Vagina (tissue), 2 donors: ENCODE data around the gene CD151. TPM values are rescaled to one million over a fixed set of nuclear protein-coding genes. Genes with fewer than 3 reads are reported as not detected.
A peak's percentile ranks its signal among the peaks of the same experiment; 100 is the strongest.

Source experiments
- DNase-seq, 2 donors: peaks; one replicate each; pipeline ENCODE4 v3.0.0-alpha.2; 2017; ENCODE audit errors: extremely low spot score in 2 of 2
- H3K27ac ChIP-seq: fragments of 200-600 bp; sonication (generic); one replicate; pipeline ENCODE4 v1.5.1; 2019
- H3K27me3 ChIP-seq: fragments of 200-600 bp; sonication (generic); one replicate; pipeline ENCODE4 v1.5.1; 2019
- H3K36me3 ChIP-seq, 2 donors: fragments of 200-600 bp; sonication (generic); one replicate each; pipeline ENCODE4 v1.5.1; 2017 to 2019
- H3K4me1 ChIP-seq: fragments of 200-600 bp; sonication (generic); one replicate; pipeline ENCODE4 v1.5.1; 2019
- H3K4me3 ChIP-seq, 2 donors: fragments of 200-600 bp; sonication (generic); 1 replicate in 1 of 2; 2 replicates in 1 of 2; pipeline ENCODE4 v1.5.1; 2016 to 2019
- H3K9me3 ChIP-seq: fragments of 200-600 bp; sonication (generic); one replicate; pipeline ENCODE4 v1.5.1; 2019
- POLR2A ChIP-seq, 2 donors: fragments of 450-650 bp; IDR thresholded peaks; one replicate each; pipeline ENCODE4 v1.6.1; 2017; ENCODE audit warnings: antibody characterized with exemption in 2 of 2, mild to moderate bottlenecking in 2 of 2, moderate library complexity in 2 of 2
- POLR2AphosphoS5 ChIP-seq, 2 donors: sonication (generic); formaldehyde crosslinking; IDR thresholded peaks; one replicate each; pipeline ENCODE4 v1.9.0; 2017; ENCODE audit warnings: antibody characterized with exemption in 2 of 2, mild to moderate bottlenecking in 2 of 2, low read depth in 1 of 2; ENCODE audit not compliant: insufficient read depth in 1 of 2
- intact Hi-C: fragments of 100-400 bp; cut with DNase I; formaldehyde crosslinking; loops from one replicate; pipeline ENCODE4 v1.15.1; 2023
- total RNA-seq: library from RNA; depleted of rRNA; stranded (reverse); fragments of >200 nt; gene quantifications from one replicate; pipeline ENCODE4 v1.2.3, GENCODE V29; 2016
- TF ChIP-seq, protein P1 (sequence below), 3 experiments: fragments of 450-650 bp in 2 of 3; fragments of 200-600 bp in 1 of 3; sonication (generic) in 1 of 3; IDR thresholded peaks; one replicate each; pipeline ENCODE4 v1.5.1; 2017 to 2019; ENCODE audit warnings: antibody characterized with exemption in 3 of 3, mild to moderate bottlenecking in 2 of 3, moderate library complexity in 2 of 3

The CD151 gene
- total RNA-seq, 1 donor from 2014 or later, result 150 TPM

DNA sequence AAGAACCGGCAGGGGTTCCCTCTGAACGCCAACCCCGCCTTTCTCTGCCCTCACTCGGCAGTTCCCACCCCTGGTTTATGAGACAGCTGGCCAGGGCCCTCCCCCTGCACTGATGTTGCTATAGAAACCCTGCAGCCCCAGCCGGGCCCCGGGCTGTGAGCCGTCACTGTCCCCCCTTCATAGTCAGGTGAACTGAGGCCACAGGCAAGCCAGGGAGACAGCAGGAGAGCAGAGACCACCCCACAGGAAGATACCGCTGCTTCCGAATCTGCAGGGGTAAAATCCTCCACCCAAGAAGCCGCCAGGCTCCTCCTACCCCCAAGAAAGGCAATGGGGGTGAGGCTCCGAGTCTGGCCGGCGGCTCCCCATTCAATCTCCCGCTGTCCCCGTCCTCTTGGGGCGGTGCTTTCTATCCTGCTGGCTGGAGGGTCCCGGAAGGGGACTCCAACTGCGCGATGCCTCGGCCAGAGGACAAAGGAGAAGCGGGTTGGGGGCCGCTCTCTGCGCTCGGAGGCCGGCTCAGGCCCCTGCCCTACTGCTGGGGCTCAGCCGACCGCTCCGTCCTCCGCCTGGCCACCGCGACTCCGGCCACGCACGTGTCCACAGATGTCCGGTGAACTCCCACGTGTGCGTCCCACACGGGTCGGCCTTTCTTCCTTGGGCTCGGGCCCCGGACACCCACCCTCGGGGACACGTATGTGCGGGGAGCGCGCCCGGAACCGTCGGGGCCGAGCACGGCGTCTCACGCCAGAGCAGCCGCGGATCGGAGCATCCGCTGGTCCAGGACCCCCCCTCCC lies 35.3 kb upstream of the CD151 start:
- Histone ChIP-seq H3K4me3 (peak overlapping the region; percentile 65 to 97), H3K4me1 (peaks cover 37% of the 10 kb centered on the region), H3K27ac (peak overlapping the region; percentile 87), H3K9me3 (no peaks in the 10 kb centered on the region), H3K36me3 (peaks cover 0 to 12% of the 10 kb centered on the region in 2 donors), H3K27me3 (no peaks in the 10 kb centered on the region)
- DNase-seq, result no peak
- TF ChIP-seq, protein P1, sequence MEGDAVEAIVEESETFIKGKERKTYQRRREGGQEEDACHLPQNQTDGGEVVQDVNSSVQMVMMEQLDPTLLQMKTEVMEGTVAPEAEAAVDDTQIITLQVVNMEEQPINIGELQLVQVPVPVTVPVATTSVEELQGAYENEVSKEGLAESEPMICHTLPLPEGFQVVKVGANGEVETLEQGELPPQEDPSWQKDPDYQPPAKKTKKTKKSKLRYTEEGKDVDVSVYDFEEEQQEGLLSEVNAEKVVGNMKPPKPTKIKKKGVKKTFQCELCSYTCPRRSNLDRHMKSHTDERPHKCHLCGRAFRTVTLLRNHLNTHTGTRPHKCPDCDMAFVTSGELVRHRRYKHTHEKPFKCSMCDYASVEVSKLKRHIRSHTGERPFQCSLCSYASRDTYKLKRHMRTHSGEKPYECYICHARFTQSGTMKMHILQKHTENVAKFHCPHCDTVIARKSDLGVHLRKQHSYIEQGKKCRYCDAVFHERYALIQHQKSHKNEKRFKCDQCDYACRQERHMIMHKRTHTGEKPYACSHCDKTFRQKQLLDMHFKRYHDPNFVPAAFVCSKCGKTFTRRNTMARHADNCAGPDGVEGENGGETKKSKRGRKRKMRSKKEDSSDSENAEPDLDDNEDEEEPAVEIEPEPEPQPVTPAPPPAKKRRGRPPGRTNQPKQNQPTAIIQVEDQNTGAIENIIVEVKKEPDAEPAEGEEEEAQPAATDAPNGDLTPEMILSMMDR (IDR thresholded peaks at IDR 0.05), result no peak
- TF ChIP-seq POLR2AphosphoS5 (IDR thresholded peaks at IDR 0.05; ENCODE audit: insufficient read depth in 1 of 2, low read depth in 1 of 2), result peak; percentile 19 to 66
- intact Hi-C loops, result no loop called here

- DNase-seq, result no peak
- intact Hi-C loops, result no loop called here
- peaks cover 37% of the 10 kb centered on the region for H3K4me1 ChIP-seq
- TF ChIP-seq POLR2AphosphoS5 (IDR thresholded peaks at IDR 0.05; ENCODE audit: insufficient read depth in 1 of 2, low read depth in 1 of 2) (no peak), POLR2A (IDR thresholded peaks at IDR 0.05) (no peak)
- TF ChIP-seq, protein P1 (IDR thresholded peaks at IDR 0.05), result peak; percentile 73 to 89 (median 77)
- no peaks in the 10 kb centered on the region for H3K9me3 ChIP-seq
- peak within 1 kb of the TSS; percentile 87 for H3K27ac ChIP-seq
- peak within 1 kb of the TSS; percentile 65 to 97 for H3K4me3 ChIP-seq
- peaks cover 0 to 13% of the 10 kb centered on the region in 2 donors for H3K36me3 ChIP-seq
- H3K27me3 ChIP-seq, result no peaks in the 10 kb centered on the region
Observed at GRCh38 chr11:798093-798713, 34.5 kb upstream of the CD151 start, which contains the start of gene SLC25A22. Gene SLC25A22 (minus strand): TSS chr11:798281. CDS start chr11:795006, 3,275 bp downstream.

GRCh38 chr11:799641-800316 lies 33.0 kb upstream of the CD151 start:
- H3K36me3 ChIP-seq, result peaks cover 0 to 13% of the 10 kb centered on the region in 2 donors
- H3K27me3 ChIP-seq, result no peaks in the 10 kb centered on the region
- H3K4me3 ChIP-seq, result no peak overlapping the region
- no peak overlapping the region for H3K27ac ChIP-seq
- no peak for DNase-seq
- H3K9me3 ChIP-seq, result no peaks in the 10 kb centered on the region
- intact Hi-C loops, result no loop called here
- no peak for TF ChIP-seq POLR2AphosphoS5 (IDR thresholded peaks at IDR 0.05; ENCODE audit: insufficient read depth in 1 of 2, low read depth in 1 of 2)
- TF ChIP-seq, protein P1 (IDR thresholded peaks at IDR 0.05), result no peak
- no peak for TF ChIP-seq POLR2A (IDR thresholded peaks at IDR 0.05)
- peaks cover 42% of the 10 kb centered on the region for H3K4me1 ChIP-seq

DNA sequence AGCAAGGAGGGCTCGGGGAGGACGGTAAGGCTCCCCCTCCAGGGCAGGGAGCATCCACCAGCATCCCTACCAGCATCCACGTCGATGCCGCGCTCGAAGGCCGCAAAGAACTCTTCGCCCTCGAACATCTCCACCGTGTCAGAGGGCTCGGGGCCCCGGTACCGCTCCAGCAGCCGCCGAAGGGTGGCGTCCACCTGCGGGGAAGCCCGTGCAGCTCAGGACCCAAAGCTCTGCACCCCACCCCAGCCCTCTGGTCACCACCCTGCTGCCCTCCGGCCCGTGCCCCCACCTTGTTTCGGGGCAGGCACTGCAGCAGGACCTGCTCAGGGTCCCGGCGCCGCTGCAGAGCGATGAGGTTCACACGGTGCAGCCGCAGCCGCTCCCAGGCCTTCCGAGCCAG lies 32.3 kb upstream of the CD151 start:
- Histone ChIP-seq H3K4me1 (peaks cover 39% of the 10 kb centered on the region), H3K27ac (no peak overlapping the region), H3K9me3 (no peaks in the 10 kb centered on the region), H3K4me3 (no peak overlapping the region), H3K27me3 (no peaks in the 10 kb centered on the region), H3K36me3 (peaks cover 0 to 13% of the 10 kb centered on the region in 2 donors)
- intact Hi-C loops, result no loop called here
- TF ChIP-seq, protein P1 (IDR thresholded peaks at IDR 0.05), result no peak
- no peak for TF ChIP-seq POLR2AphosphoS5 (IDR thresholded peaks at IDR 0.05; ENCODE audit: insufficient read depth in 1 of 2, low read depth in 1 of 2)
- no peak for TF ChIP-seq POLR2A (IDR thresholded peaks at IDR 0.05)
- DNase-seq, result no peak
